ENCODE measurements around the gene MYEF2.

DNA sequence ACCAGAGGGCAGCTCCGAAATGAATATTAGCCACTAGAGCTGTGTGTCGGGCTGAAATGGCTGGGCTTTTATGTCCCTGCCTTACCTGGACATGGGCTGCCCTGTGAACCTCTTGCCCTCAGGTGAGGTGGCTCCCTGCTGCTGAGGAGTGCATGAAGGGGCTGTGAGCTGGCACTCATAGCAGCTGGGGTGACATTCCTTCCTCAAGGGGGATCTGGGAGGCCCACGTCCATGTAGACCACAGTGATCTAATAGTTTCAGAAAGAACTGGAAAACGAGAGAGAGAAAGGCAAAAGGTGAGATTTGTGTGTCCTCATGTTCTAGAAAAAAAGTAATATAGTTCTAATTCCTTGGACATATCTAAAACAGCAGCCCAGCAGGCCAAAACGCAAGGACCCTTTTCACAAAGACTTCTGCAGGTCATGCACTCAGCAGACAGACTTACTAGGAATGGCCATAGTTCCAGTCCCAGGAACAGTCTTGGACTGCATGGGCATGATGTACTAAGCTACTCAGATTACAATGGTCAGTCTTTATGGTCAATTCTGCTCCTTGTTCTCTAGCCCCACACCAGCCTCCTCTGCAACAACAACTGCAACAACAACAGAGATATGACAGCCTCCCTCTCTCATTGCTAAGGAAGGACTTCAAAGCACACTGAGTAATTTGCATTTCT lies 68.1 kb downstream of the MYEF2 start:
- TF ChIP-seq, protein P1, sequence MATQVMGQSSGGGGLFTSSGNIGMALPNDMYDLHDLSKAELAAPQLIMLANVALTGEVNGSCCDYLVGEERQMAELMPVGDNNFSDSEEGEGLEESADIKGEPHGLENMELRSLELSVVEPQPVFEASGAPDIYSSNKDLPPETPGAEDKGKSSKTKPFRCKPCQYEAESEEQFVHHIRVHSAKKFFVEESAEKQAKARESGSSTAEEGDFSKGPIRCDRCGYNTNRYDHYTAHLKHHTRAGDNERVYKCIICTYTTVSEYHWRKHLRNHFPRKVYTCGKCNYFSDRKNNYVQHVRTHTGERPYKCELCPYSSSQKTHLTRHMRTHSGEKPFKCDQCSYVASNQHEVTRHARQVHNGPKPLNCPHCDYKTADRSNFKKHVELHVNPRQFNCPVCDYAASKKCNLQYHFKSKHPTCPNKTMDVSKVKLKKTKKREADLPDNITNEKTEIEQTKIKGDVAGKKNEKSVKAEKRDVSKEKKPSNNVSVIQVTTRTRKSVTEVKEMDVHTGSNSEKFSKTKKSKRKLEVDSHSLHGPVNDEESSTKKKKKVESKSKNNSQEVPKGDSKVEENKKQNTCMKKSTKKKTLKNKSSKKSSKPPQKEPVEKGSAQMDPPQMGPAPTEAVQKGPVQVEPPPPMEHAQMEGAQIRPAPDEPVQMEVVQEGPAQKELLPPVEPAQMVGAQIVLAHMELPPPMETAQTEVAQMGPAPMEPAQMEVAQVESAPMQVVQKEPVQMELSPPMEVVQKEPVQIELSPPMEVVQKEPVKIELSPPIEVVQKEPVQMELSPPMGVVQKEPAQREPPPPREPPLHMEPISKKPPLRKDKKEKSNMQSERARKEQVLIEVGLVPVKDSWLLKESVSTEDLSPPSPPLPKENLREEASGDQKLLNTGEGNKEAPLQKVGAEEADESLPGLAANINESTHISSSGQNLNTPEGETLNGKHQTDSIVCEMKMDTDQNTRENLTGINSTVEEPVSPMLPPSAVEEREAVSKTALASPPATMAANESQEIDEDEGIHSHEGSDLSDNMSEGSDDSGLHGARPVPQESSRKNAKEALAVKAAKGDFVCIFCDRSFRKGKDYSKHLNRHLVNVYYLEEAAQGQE (IDR thresholded peaks at IDR 0.05; ENCODE audit: insufficient read depth in 1 of 2, low read depth in 2 of 2, low read length in 2 of 2) = no peak
- TF ChIP-seq TAF1 (IDR thresholded peaks at IDR 0.05; ENCODE audit: borderline replicate concordance, insufficient read depth, low read length) (no peak), SIN3A (IDR thresholded peaks at IDR 0.05; ENCODE audit: borderline replicate concordance, insufficient read depth, low read length) (no peak), POLR2AphosphoS5 (IDR thresholded peaks at IDR 0.05; ENCODE audit: low read depth, low read length) (no peak)

All from PFSK-1 (cell line).